Measurements from ENCODE around the gene FOXP1.

Gene FOXP1

DNA sequence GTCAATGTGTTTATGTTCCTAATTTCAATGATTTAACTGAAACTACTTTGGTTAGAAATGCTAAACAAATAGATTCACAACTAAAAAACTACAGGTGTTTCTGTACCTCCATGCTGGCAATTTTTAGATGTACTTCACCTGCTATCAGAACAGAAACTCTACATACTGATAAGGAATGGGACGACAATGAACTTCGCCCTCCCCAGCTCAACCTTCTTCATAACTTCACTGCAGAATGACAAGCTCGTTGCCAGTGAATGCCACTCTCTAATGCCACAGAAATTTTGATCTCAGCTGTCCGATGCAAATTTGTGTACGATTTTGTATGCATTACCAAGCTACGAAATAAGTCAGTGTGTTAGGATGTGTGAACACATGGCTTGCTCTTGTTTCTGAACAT lies 133.4 kb downstream of the FOXP1 start:
- no peak for ATAC-seq

DNA sequence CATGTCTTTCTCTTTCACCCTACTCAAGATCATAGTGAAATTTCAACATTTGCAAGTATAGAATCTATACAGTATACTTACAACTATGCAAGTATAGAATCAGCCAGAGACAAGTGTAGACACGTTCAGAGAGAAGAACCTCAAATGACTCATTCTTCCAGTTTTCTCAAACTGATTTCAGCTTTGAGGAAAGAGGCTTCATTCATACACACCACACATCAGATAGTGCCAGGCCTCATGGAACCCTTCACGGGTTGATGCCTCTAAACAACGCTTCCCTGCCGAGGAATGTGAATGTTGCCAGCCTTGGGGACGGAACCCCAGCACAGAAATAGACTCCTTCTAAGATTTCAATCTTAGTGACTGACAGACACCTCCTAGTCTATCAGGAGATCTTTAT lies 135.7 kb downstream of the FOXP1 start:
- TF ChIP-seq ISL1 (CRISPR knock-in tag; IDR thresholded peaks at IDR 0.05) (no peak), CSDC2 (CRISPR knock-in tag; IDR thresholded peaks at IDR 0.05) (no peak), TCF4 (CRISPR knock-in tag; IDR thresholded peaks at IDR 0.05; ENCODE audit: borderline replicate concordance) (no peak), ZFP30 (CRISPR knock-in tag; IDR thresholded peaks at IDR 0.05) (no peak), PPARA (CRISPR knock-in tag; IDR thresholded peaks at IDR 0.05; ENCODE audit: borderline replicate concordance) (no peak), SNAI2 (CRISPR knock-in tag; IDR thresholded peaks at IDR 0.05) (no peak), TOX (CRISPR knock-in tag; IDR thresholded peaks at IDR 0.05; ENCODE audit: borderline replicate concordance) (no peak), OSR1 (CRISPR knock-in tag; IDR thresholded peaks at IDR 0.05) (no peak), ARNTL (CRISPR knock-in tag; IDR thresholded peaks at IDR 0.05; ENCODE audit: borderline replicate concordance, low read depth) (no peak), ZNF565 (CRISPR knock-in tag; conservative IDR thresholded peaks at IDR 0.05; ENCODE audit: low read depth) (no peak), GLIS3 (CRISPR knock-in tag; IDR thresholded peaks at IDR 0.05) (no peak), ZFP3 (CRISPR knock-in tag; IDR thresholded peaks at IDR 0.05) (no peak)
- TF ChIP-seq, protein P1, sequence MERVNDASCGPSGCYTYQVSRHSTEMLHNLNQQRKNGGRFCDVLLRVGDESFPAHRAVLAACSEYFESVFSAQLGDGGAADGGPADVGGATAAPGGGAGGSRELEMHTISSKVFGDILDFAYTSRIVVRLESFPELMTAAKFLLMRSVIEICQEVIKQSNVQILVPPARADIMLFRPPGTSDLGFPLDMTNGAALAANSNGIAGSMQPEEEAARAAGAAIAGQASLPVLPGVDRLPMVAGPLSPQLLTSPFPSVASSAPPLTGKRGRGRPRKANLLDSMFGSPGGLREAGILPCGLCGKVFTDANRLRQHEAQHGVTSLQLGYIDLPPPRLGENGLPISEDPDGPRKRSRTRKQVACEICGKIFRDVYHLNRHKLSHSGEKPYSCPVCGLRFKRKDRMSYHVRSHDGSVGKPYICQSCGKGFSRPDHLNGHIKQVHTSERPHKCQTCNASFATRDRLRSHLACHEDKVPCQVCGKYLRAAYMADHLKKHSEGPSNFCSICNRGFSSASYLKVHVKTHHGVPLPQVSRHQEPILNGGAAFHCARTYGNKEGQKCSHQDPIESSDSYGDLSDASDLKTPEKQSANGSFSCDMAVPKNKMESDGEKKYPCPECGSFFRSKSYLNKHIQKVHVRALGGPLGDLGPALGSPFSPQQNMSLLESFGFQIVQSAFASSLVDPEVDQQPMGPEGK (CRISPR knock-in tag; IDR thresholded peaks at IDR 0.05; ENCODE audit: borderline replicate concordance), result no peak
- TF ChIP-seq, protein P2, sequence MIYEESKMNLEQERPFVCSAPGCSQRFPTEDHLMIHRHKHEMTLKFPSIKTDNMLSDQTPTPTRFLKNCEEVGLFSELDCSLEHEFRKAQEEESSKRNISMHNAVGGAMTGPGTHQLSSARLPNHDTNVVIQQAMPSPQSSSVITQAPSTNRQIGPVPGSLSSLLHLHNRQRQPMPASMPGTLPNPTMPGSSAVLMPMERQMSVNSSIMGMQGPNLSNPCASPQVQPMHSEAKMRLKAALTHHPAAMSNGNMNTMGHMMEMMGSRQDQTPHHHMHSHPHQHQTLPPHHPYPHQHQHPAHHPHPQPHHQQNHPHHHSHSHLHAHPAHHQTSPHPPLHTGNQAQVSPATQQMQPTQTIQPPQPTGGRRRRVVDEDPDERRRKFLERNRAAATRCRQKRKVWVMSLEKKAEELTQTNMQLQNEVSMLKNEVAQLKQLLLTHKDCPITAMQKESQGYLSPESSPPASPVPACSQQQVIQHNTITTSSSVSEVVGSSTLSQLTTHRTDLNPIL (CRISPR knock-in tag; IDR thresholded peaks at IDR 0.05; ENCODE audit: low read depth), result no peak
- TF ChIP-seq, protein P3, sequence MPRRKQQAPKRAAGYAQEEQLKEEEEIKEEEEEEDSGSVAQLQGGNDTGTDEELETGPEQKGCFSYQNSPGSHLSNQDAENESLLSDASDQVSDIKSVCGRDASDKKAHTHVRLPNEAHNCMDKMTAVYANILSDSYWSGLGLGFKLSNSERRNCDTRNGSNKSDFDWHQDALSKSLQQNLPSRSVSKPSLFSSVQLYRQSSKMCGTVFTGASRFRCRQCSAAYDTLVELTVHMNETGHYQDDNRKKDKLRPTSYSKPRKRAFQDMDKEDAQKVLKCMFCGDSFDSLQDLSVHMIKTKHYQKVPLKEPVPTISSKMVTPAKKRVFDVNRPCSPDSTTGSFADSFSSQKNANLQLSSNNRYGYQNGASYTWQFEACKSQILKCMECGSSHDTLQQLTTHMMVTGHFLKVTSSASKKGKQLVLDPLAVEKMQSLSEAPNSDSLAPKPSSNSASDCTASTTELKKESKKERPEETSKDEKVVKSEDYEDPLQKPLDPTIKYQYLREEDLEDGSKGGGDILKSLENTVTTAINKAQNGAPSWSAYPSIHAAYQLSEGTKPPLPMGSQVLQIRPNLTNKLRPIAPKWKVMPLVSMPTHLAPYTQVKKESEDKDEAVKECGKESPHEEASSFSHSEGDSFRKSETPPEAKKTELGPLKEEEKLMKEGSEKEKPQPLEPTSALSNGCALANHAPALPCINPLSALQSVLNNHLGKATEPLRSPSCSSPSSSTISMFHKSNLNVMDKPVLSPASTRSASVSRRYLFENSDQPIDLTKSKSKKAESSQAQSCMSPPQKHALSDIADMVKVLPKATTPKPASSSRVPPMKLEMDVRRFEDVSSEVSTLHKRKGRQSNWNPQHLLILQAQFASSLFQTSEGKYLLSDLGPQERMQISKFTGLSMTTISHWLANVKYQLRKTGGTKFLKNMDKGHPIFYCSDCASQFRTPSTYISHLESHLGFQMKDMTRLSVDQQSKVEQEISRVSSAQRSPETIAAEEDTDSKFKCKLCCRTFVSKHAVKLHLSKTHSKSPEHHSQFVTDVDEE (CRISPR knock-in tag; IDR thresholded peaks at IDR 0.05), result no peak
- ATAC-seq, result no peak

More for the DNA sequence above, 133.4 kb downstream of the FOXP1 start:
- TF ChIP-seq ISL1 (CRISPR knock-in tag; IDR thresholded peaks at IDR 0.05) (no peak), ESRRG (CRISPR knock-in tag; IDR thresholded peaks at IDR 0.05) (no peak)

DNA sequence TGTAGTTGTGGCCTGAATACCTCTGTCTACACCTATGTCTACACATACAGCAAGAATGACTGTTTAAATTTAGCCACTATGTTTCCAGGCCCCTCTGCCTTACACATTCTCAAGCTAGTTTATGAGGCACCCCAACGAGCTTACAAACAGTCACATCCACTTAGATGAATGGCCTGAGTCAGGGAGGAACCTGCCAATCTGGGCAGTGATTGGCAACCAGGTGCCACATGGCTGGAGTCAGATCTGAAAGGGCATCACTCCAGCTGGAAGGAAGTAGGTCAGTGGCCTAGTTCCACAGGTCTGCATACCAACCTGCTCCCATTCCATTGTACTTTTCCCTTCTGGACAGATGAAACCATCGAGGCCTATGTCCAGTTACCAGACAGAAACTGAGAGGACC lies 136.3 kb downstream of the FOXP1 start:
- no peak for ATAC-seq
- TF ChIP-seq, protein P3 (CRISPR knock-in tag; IDR thresholded peaks at IDR 0.05), result no peak
- TF ChIP-seq, protein P1 (CRISPR knock-in tag; IDR thresholded peaks at IDR 0.05; ENCODE audit: borderline replicate concordance), result no peak
- TF ChIP-seq GLIS3 (CRISPR knock-in tag; IDR thresholded peaks at IDR 0.05) (no peak), ISL1 (CRISPR knock-in tag; IDR thresholded peaks at IDR 0.05) (no peak), ZNF565 (CRISPR knock-in tag; conservative IDR thresholded peaks at IDR 0.05; ENCODE audit: low read depth) (no peak), ZNF8 (CRISPR knock-in tag; IDR thresholded peaks at IDR 0.05) (no peak)
- TF ChIP-seq, protein P4, sequence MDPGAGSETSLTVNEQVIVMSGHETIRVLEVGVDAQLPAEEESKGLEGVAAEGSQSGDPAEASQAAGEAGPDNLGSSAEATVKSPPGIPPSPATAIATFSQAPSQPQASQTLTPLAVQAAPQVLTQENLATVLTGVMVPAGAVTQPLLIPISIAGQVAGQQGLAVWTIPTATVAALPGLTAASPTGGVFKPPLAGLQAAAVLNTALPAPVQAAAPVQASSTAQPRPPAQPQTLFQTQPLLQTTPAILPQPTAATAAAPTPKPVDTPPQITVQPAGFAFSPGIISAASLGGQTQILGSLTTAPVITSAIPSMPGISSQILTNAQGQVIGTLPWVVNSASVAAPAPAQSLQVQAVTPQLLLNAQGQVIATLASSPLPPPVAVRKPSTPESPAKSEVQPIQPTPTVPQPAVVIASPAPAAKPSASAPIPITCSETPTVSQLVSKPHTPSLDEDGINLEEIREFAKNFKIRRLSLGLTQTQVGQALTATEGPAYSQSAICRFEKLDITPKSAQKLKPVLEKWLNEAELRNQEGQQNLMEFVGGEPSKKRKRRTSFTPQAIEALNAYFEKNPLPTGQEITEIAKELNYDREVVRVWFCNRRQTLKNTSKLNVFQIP (CRISPR knock-in tag; IDR thresholded peaks at IDR 0.05; ENCODE audit: borderline replicate concordance, low read depth), result no peak
- TF ChIP-seq, protein P2 (CRISPR knock-in tag; IDR thresholded peaks at IDR 0.05; ENCODE audit: low read depth), result no peak

Measured in SK-N-SH treated with all-trans-retinoic acid at 6 μM for 48 hours (cell line).